ENCODE results near the gene TACC2. TPM values are rescaled to one million over a fixed set of nuclear protein-coding genes. Genes with fewer than 3 reads are reported as not detected.

The TACC2 gene
- total and polyA plus RNA-seq, 9 of the 15 experiments (the other 6 are each of a cell fraction or from before 2014, with no cell fraction given), result under 0.01 to 0.35 (median 0.03) TPM; not detected in 6

DNA sequence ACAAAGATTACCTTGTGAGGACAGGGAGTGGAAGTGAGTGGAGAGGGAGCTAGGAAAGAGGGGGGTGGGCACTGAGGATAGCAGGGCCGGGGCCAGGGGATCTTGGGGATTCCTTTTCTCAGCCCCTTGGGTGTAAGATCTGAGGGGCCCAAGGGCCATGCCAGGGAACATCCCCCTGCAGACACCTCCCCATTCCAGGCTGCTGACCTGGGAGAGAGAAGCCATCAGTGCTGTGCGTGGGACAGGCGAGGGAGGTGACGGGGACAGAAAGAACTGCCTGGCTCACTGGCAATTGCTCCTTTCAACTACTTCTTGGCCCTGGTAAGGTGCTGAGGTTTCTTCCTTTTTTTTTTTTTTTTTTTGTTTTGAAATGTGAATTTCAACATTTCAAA lies 270.1 kb downstream of the TACC2 start:
- no peak for ATAC-seq
- WGBS (ENCODE audit: insufficient coverage, low coverage, missing lambda C conversion rate), result 0% methylated on average over 4 of the region's 4 CpGs
- POLR2A ChIA-PET, result no interaction called here
- no peaks in the 10 kb centered on the region for H3K9me1 ChIP-seq (ENCODE audit: control insufficient read depth, insufficient read depth, low read length)
- BruUV-seq (replicated peaks), result no TSS peak
- H3K36me3 ChIP-seq (ENCODE audit: control insufficient read depth, insufficient read depth, low read length), result no peaks in the 10 kb centered on the region
- H4K20me1 ChIP-seq (replicated peaks; ENCODE audit: control insufficient read depth, insufficient read depth, low read length), result no peaks in the 10 kb centered on the region
- no peaks in the 10 kb centered on the region for H3K4me1 ChIP-seq (replicated peaks in 1 of 2; ENCODE audit: control insufficient read depth in 2 of 2, insufficient read depth in 2 of 2, low read length in 2 of 2)
- no peak for FAIRE-seq
- no peaks in the 10 kb centered on the region for H3K79me2 ChIP-seq (ENCODE audit: control insufficient read depth, insufficient read depth, low read length)
- CTCF ChIA-PET (ENCODE audit: low intra/inter-chr PET ratio), result no interaction called here
- in situ Hi-C loops (cut with MboI), result no loop called here
- no peak overlapping the region for H3K9ac ChIP-seq (ENCODE audit: insufficient read depth in 1 of 2, low read depth in 2 of 2, low read length in 2 of 2)
- H3K27ac ChIP-seq (ENCODE audit: extremely low read depth, low read depth, low read length), result no peak overlapping the region
- intact Hi-C loops (cut with micrococcal nuclease), result no loop called here
- no peaks in the 10 kb centered on the region; a peak in 1 of 5 replicates for H3K27me3 ChIP-seq (ENCODE audit: control insufficient read depth in 2 of 2, insufficient read depth in 2 of 2, low read length in 2 of 2)
- H3K9me3 ChIP-seq (replicated peaks; ENCODE audit: control insufficient read depth, insufficient read depth, low read depth, low read length), result no peaks in the 10 kb centered on the region
- H3K4me3 ChIP-seq, result no peak overlapping the region
- no peak for DNase-seq (ENCODE audit: extremely low read depth in 1 of 4, low spot score in 3 of 4)
- H2AFZ ChIP-seq (ENCODE audit: low read depth, low read length), result no peak overlapping the region
- no peak for TF ChIP-seq HCFC1 (IDR thresholded peaks at IDR 0.05; ENCODE audit: low read depth, low read length)
- no peak for TF ChIP-seq GABPB2 (CRISPR knock-in tag; conservative IDR thresholded peaks at IDR 0.05)
- no peak for TF ChIP-seq ARID1B (IDR thresholded peaks at IDR 0.05)
- no peak for TF ChIP-seq TAF9B (IDR thresholded peaks at IDR 0.05; ENCODE audit: partially characterized antibody)
- no peak for TF ChIP-seq MCM3 (IDR thresholded peaks at IDR 0.05)
- TF ChIP-seq XRCC4 (IDR thresholded peaks at IDR 0.05; ENCODE audit: extremely low read depth, insufficient read depth, insufficient read length), result no peak
- no peak for TF ChIP-seq TFAM (CRISPR knock-in tag; conservative IDR thresholded peaks at IDR 0.05)
- TF ChIP-seq, protein P1, sequence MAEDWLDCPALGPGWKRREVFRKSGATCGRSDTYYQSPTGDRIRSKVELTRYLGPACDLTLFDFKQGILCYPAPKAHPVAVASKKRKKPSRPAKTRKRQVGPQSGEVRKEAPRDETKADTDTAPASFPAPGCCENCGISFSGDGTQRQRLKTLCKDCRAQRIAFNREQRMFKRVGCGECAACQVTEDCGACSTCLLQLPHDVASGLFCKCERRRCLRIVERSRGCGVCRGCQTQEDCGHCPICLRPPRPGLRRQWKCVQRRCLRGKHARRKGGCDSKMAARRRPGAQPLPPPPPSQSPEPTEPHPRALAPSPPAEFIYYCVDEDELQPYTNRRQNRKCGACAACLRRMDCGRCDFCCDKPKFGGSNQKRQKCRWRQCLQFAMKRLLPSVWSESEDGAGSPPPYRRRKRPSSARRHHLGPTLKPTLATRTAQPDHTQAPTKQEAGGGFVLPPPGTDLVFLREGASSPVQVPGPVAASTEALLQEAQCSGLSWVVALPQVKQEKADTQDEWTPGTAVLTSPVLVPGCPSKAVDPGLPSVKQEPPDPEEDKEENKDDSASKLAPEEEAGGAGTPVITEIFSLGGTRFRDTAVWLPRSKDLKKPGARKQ (CRISPR knock-in tag; IDR thresholded peaks at IDR 0.05), result no peak
- H3K4me2 ChIP-seq (ENCODE audit: insufficient read depth, low read length), result no peak overlapping the region
